GM13976 (cell line): ENCODE data around the gene SPECC1L.
"Not testable (repeated sequence)": the region's sequence is repeated elsewhere in the genome, so short reads cannot be mapped to it uniquely, and the experiment has no call there.

Experiments used
- DNase-seq: peaks from one replicate; pipeline ENCODE4 v3.0.0; 2012; ENCODE audit warnings: low spot score
- in situ Hi-C: fragments of 300-500 bp; cut with MboI; formaldehyde crosslinking; loops from one replicate; pipeline ENCODE4 v1.12.0; 2022; ENCODE audit warnings: low sequenced_read_pairs, mixed read lengths, inconsistent platforms; ENCODE audit not compliant: unreplicated experiment
- TF ChIP-seq, protein P1 (sequence below): IDR thresholded peaks from 2 replicates; pipeline ENCODE4 v1.5.1; 2012; ENCODE audit warnings: borderline replicate concordance, mild to moderate bottlenecking; ENCODE audit not compliant: insufficient read depth; ENCODE audit errors: extremely low read depth, missing control alignments, control extremely low read depth

SPECC1L gene

DNA sequence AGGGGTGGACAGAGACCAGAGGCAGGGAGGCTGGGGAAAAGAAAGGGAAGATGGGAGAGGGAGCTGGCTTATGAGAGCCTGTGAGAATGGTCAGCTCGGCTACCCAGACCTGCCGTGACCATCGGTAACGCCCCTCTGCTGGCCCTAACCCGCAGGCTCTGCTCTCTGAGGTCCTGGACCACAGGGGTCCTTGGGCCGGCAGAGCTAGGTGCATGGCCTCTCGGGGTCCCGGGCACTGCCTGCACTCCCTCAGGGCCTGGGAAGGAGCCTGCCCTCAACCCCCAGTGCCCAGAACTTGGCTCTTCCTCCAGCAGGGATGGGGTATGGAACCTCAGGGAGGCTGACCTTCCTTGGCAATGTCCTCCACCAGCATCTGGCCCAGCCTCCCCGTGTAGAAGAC is 38.9 kb upstream of the SPECC1L start:
- TF ChIP-seq, protein P1, sequence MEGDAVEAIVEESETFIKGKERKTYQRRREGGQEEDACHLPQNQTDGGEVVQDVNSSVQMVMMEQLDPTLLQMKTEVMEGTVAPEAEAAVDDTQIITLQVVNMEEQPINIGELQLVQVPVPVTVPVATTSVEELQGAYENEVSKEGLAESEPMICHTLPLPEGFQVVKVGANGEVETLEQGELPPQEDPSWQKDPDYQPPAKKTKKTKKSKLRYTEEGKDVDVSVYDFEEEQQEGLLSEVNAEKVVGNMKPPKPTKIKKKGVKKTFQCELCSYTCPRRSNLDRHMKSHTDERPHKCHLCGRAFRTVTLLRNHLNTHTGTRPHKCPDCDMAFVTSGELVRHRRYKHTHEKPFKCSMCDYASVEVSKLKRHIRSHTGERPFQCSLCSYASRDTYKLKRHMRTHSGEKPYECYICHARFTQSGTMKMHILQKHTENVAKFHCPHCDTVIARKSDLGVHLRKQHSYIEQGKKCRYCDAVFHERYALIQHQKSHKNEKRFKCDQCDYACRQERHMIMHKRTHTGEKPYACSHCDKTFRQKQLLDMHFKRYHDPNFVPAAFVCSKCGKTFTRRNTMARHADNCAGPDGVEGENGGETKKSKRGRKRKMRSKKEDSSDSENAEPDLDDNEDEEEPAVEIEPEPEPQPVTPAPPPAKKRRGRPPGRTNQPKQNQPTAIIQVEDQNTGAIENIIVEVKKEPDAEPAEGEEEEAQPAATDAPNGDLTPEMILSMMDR, result no peak
- in situ Hi-C loops, result no loop called here
- DNase-seq, result no peak

DNA sequence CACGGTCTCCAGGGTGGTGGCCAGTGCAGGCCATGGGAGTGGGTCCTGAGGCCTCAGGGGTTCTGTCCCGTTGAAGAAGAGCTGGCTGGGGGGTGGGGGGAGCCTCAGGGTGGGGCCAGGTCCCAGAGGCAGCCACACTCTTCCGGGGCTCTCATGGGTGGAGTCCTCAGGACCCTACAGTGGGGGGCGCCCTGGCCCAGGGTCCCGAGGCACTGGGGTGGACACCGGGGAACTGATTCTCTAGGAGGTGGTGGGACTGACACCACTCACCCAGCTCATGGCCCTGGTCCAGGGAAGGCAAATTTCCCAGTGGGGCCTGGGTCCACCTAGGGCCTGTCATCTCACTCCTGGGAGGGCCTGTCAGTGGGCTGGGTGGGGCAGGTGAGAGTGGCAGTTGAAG is 38.5 kb upstream of the SPECC1L start:
- peak; percentile 21 for DNase-seq
- TF ChIP-seq, protein P1, result no peak
- in situ Hi-C loops, result no loop called here

DNA sequence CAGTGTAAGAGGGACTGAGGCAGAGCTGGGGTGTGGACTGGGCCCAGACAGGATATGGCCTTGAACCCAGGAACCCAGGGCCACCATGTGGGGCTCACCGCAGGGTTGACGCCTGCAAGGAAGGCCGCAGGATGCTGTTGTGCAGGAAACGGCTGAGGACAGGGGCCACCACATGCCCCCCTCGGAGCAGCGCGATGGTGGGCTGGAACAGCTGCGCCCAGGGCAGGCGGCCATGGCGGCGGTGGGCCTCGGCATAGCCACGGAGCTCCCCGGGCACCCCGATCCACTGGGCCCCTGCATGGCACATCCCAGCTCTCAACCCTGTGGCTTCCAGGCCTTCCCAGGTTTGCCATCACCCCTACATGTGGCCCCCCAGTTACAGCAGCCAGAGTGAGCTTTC is 37.9 kb upstream of the SPECC1L start:
- DNase-seq, result no peak
- TF ChIP-seq, protein P1, result no peak
- in situ Hi-C loops, result no loop called here

DNA sequence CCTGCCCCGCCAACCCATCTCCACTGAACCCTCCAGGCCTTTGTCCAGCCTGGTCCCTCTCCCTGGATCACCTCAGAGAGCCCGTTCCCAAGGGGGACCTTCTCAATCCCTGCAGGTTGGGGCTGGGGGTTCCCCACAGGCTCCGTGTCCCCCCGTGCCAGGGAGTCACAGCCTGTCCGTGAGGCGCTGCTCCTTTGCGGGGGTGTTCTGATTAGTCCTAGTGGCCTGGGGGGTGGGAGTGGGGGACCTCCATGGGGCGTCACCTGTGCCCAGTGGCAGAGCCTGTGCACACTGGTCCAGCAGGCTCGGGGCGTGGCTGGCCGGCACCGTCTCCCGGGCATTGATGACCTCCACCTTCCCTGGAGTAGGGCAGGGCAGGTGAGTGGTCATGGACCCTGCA is 37.4 kb upstream of the SPECC1L start:
- in situ Hi-C loops, result no loop called here
- TF ChIP-seq, protein P1, result no peak
- no peak for DNase-seq

DNA sequence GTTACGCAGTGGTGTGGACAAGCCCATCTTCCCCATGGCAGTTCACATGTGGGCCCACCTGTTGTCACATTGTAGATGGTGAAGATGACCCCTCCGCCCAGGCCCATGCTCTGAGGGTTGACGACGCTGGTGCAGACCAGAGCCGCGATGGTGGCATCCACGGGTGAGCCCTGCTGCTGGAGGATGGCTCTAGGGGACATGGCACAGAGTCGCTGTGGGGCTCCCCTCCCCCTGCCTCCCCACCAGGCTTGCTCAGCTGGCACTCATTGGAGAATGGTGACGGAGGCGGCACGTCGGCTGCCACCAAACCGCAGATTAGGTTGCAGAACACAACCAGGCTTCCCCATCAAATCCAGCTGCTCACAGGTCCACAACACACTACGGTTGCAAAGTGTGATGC is 36.8 kb upstream of the SPECC1L start:
- TF ChIP-seq, protein P1, result no peak
- DNase-seq, result no peak
- in situ Hi-C loops, result no loop called here

DNA sequence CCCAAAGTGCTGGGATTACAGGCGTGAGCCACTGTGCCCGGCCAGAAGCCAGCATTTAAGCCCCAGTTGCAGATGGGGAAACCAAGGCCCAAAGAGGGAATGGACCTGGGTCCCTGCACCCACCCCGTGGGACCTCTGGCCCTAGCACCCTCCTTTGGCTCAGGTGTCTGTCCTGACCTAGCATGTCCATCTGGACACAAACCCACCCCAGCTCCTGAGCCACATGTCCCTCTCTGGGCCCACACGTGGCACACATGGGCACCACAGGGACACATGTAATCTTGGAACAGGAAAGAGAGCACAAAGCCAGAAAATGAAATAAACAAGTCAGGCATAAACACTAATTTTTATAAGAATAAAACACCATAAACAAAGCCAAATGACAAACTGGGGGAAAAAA is 35.3 kb upstream of the SPECC1L start:
- TF ChIP-seq, protein P1, result no peak
- no peak for DNase-seq
- in situ Hi-C loops, result no loop called here

DNA sequence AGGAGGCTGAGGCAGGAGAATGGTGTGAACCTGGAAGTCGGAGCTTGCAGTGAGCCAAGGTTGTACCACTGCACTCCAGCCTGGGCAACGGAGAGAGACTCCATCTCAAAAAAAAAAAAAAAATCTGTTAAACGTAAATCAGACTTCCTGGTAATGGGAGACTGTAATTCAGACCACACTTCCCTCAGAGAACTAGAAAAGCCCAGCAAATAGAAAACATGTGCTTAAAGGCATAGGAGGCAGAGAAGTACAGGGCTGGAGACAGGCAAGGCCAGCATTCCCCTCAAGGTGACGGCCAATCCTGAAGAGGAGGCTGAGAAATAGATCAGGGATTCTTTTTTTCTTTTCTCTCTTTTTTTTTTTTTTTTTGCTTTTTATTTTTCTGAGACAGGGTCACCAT is 34.0 kb upstream of the SPECC1L start:
- no peak for DNase-seq
- TF ChIP-seq, protein P1, result no peak
- in situ Hi-C loops, result no loop called here

DNA sequence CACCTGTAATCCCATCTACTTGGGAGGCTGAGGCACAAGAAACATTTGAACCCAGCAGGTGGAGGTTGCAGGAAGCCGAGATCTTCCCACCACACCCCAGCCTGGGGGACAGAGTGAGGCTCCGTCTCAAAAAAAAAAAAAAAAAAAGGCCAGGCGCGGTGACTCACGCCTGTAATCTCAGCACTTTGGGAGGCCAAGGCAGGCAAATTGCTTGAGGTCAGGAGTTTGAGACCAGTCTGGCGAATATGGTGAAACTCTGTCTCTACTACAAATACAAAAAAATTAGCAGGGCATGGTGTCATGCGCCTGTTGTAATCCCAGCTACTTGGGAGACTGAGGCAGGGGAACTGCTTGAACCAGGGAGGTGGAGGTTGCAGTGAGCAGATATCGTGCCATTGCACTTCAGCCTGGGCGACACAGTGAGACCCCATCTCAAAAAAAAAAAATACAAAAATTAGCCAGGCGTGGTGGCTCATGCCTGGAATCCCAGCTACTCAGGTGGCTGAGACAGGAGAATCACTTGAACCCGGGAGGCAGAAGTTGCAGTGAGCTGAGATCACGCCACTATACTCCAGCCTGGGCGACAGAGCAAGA is 32.4 kb upstream of the SPECC1L start:
- DNase-seq, in situ Hi-C loops: not testable (repeated sequence)
